Measurements from ENCODE around the gene RFTN1. TPM values are rescaled to one million over a fixed set of nuclear protein-coding genes. Genes with fewer than 3 reads are reported as not detected.

Gene RFTN1
- total and polyA plus RNA-seq, 2 donors (not counting 1 experiment from before 2014, with no cell fraction given) = 35.1 to 35.5 TPM

- H3K4me3 ChIP-seq (replicated peaks in 1 of 4; ENCODE audit: control extremely low read depth in 1 of 4, insufficient read depth in 1 of 4, low read depth in 3 of 4, low read length in 4 of 4) = no peak overlapping the region
- H3K4me2 ChIP-seq (ENCODE audit: extremely low read depth, insufficient read depth, low read length) = no peak overlapping the region
- H3K79me2 ChIP-seq (ENCODE audit: control insufficient read depth, insufficient read depth, low read length) = no peaks in the 10 kb centered on the region
- H3K36me3 ChIP-seq (ENCODE audit: control insufficient read depth, insufficient read depth, low read length) = no peaks in the 10 kb centered on the region
- no peaks in the 10 kb centered on the region for H3K9me3 ChIP-seq (ENCODE audit: control insufficient read depth, insufficient read depth, low read depth, low read length)
- DNase-seq (ENCODE audit: low read depth in 2 of 2) = peak in 1 of 2 donors; percentile 79
- no peak overlapping the region for H2AFZ ChIP-seq (ENCODE audit: low read length)
- no peaks in the 10 kb centered on the region for H4K20me1 ChIP-seq (ENCODE audit: control insufficient read depth, extremely low read depth, insufficient read depth, low read length)
- no peak overlapping the region for H3K9ac ChIP-seq (ENCODE audit: insufficient read depth, low read length)
- H3K4me1 ChIP-seq (ENCODE audit: control insufficient read depth, extremely low read depth, insufficient read depth, low read length) = peaks cover 10% of the 10 kb centered on the region
- no peak overlapping the region for H3K27ac ChIP-seq (ENCODE audit: insufficient read depth, low read length)
- no peaks in the 10 kb centered on the region for H3K27me3 ChIP-seq (ENCODE audit: control insufficient read depth, insufficient read depth, low read length)
- no peak for TF ChIP-seq EZH2 (IDR thresholded peaks at IDR 0.05; ENCODE audit: low read length, missing control alignments)
- TF ChIP-seq CTCF (conservative IDR thresholded peaks at IDR 0.05 in 1 of 2, IDR thresholded peaks at IDR 0.05 in 1 of 2; ENCODE audit: low read depth in 1 of 2, low read length in 2 of 2) = no peak
These were observed 128.3 kb downstream of the RFTN1 start for GRCh38 chr3:16385151-16385550.

DNA sequence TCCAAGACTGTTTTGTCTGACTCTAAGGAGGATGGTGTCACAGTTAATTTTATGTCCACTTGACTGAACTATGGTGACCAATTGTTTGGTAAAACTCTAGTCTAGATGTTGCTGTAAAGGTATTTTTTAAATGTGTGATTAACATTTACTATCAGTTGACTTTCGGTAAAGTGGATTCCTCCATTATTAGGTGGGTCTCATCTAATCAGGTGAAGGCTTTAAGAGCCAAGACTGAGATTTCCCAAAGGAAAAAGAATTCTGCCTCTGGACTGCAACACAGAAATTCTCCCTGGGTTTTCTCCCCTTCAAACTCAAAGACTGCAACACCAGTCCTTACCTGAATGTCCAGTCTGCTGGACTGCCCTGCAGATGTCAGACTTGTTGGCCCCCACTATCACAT, 129.6 kb downstream of the RFTN1 start:
- H3K27ac ChIP-seq (ENCODE audit: insufficient read depth, low read length) = no peak overlapping the region
- no peaks in the 10 kb centered on the region for H3K79me2 ChIP-seq (ENCODE audit: control insufficient read depth, insufficient read depth, low read length)
- no peaks in the 10 kb centered on the region for H3K9me3 ChIP-seq (ENCODE audit: control insufficient read depth, insufficient read depth, low read depth, low read length)
- no peaks in the 10 kb centered on the region for H3K27me3 ChIP-seq (ENCODE audit: control insufficient read depth, insufficient read depth, low read length)
- H3K4me2 ChIP-seq (ENCODE audit: extremely low read depth, insufficient read depth, low read length) = no peak overlapping the region
- no peak overlapping the region for H2AFZ ChIP-seq (ENCODE audit: low read length)
- no peak overlapping the region for H3K4me3 ChIP-seq (replicated peaks in 1 of 4; ENCODE audit: control extremely low read depth in 1 of 4, insufficient read depth in 1 of 4, low read depth in 3 of 4, low read length in 4 of 4)
- H4K20me1 ChIP-seq (ENCODE audit: control insufficient read depth, extremely low read depth, insufficient read depth, low read length) = no peaks in the 10 kb centered on the region
- no peak for TF ChIP-seq CTCF (conservative IDR thresholded peaks at IDR 0.05 in 1 of 2, IDR thresholded peaks at IDR 0.05 in 1 of 2; ENCODE audit: low read depth in 1 of 2, low read length in 2 of 2)
- H3K4me1 ChIP-seq (ENCODE audit: control insufficient read depth, extremely low read depth, insufficient read depth, low read length) = peaks cover 5% of the 10 kb centered on the region
- no peak overlapping the region for H3K9ac ChIP-seq (ENCODE audit: insufficient read depth, low read length)
- no peaks in the 10 kb centered on the region for H3K36me3 ChIP-seq (ENCODE audit: control insufficient read depth, insufficient read depth, low read length)
- DNase-seq (ENCODE audit: low read depth in 2 of 2) = no peak

DNA sequence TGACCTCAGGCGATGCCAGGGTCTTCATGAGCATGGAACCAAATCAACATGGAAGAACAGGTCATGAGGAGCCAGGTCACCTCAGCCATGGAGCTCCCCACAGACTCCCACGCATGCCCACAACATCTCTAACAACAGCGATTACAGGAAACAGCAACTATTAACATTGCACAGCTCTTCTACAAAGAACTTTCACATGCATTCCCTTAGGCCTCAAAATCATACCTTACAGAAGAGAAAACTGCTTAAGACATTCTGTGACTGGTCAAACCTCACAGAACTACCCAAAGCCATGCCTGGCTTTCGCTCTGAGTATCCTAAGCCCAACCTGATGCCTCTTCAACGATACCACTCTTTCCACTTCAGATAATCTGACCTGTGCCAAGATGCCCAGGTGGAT, 130.7 kb downstream of the RFTN1 start:
- Histone ChIP-seq H3K4me3 (replicated peaks in 1 of 4; ENCODE audit: control extremely low read depth in 1 of 4, insufficient read depth in 1 of 4, low read depth in 3 of 4, low read length in 4 of 4) (no peak overlapping the region), H2AFZ (ENCODE audit: low read length) (no peak overlapping the region), H3K4me1 (ENCODE audit: control insufficient read depth, extremely low read depth, insufficient read depth, low read length) (peaks cover 2% of the 10 kb centered on the region), H3K9ac (ENCODE audit: insufficient read depth, low read length) (no peak overlapping the region), H3K27me3 (ENCODE audit: control insufficient read depth, insufficient read depth, low read length) (no peaks in the 10 kb centered on the region), H3K27ac (ENCODE audit: insufficient read depth, low read length) (no peak overlapping the region), H3K79me2 (ENCODE audit: control insufficient read depth, insufficient read depth, low read length) (no peaks in the 10 kb centered on the region), H3K36me3 (ENCODE audit: control insufficient read depth, insufficient read depth, low read length) (no peaks in the 10 kb centered on the region), H3K4me2 (ENCODE audit: extremely low read depth, insufficient read depth, low read length) (no peak overlapping the region), H3K9me3 (ENCODE audit: control insufficient read depth, insufficient read depth, low read depth, low read length) (peaks cover 2% of the 10 kb centered on the region), H4K20me1 (ENCODE audit: control insufficient read depth, extremely low read depth, insufficient read depth, low read length) (no peaks in the 10 kb centered on the region)
- no peak for DNase-seq (ENCODE audit: low read depth in 2 of 2)
- TF ChIP-seq EZH2 (IDR thresholded peaks at IDR 0.05; ENCODE audit: low read length, missing control alignments) = no peak
- no peak for TF ChIP-seq CTCF (conservative IDR thresholded peaks at IDR 0.05 in 1 of 2, IDR thresholded peaks at IDR 0.05 in 1 of 2; ENCODE audit: low read depth in 1 of 2, low read length in 2 of 2)
